GM12892 (cell line): ENCODE measurements around the gene DDO.

Source experiments
- POLR2A ChIP-seq: IDR thresholded peaks from 2 replicates; pipeline ENCODE4 v1.6.1; 2011; ENCODE audit warnings: low read depth, low read length, control low read depth
- POLR2AphosphoS5 ChIP-seq: IDR thresholded peaks from 2 replicates; pipeline ENCODE4 v1.6.1; 2011; ENCODE audit warnings: low read depth, low read length, control low read depth

- TF ChIP-seq POLR2A (no peak), POLR2AphosphoS5 (no peak)
Observed at GRCh38 chr6:110430741-110431140, 15.4 kb upstream of the DDO start.
